ENCODE data around the gene TGM2.

Gene TGM2

GRCh38 chr20:38165089-38165965 is at the start of gene TGM2:
Gene TGM2, minus strand, starts transcription at chr20:38165270. Its CDS starts 72 bp downstream, at chr20:38165198.
- no peak for DNase-seq

DNA sequence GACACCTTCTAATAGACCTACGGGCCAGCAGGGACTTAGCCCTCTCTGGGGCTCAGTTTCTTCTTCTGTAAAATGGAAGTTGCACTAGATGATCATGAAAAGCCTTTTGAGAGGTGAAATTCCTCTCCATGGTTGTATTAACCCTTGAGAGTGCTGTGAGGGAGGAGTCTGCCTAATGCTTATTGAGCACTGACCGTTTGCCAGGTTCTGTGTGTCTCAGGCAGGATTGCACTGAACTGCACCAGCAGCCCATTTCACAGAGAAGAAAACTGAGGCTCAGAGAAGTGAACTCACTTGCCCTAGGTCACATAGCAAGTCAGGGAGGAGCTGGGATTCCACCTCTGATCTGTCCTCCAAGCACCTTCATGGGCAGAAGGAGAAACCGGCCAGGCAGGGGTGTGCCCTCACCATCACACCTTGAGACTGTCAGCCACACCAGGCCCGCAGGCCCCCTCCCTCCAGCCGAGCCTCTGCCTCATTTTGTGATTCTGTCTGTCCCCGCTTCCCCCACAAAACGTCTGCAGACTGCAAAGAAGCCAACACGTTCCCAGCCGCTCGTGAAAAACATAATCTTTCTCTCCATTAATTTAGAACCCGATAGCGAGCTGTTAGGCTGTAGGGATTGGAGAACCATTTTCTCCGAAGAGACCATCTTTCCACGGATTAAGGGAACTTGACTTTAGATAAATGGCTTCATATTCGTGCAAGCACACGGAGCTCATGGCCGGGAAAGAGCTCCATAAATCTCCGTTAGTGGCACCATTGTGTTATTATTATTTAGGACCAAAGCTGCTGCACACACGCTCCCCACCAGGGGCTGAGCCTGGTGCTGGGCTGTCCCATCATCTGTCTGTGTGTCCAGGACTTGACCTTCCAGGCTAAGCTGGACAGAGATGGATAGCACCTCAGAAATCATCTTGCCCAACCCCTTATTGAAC is 49.5 kb upstream of the TGM2 start:
- no peak for DNase-seq

- no peak for DNase-seq
Observed at GRCh38 chr20:38213607-38213940, 48.5 kb upstream of the TGM2 start.

- no peak for DNase-seq
Observed at GRCh38 chr20:38212806-38213606, 47.9 kb upstream of the TGM2 start.

- no peak for DNase-seq
Observed at GRCh38 chr20:38211200-38212097, 46.4 kb upstream of the TGM2 start.

DNA sequence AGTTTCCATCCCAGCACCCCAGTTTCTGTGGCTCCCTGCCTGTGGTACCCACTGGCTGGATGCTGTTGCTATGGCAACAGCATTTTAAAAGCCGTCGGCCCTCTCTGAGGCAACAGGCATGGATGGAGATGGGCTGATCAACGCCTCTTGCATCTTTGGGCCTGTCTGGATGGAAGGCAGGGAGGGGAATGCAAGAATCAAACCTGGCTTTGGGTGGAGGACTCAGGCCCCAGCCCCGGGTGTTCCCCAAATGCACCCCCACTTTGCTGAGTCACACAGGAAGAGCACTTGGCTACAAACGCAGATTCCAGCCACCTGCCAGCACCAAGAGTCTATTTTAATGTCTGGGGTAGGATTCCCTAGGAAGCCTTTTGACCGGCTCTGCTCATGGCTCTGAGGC is 45.7 kb upstream of the TGM2 start:
- DNase-seq: no peak

- DNase-seq: no peak
Observed at GRCh38 chr20:38209736-38210405, 44.8 kb upstream of the TGM2 start.

DNA sequence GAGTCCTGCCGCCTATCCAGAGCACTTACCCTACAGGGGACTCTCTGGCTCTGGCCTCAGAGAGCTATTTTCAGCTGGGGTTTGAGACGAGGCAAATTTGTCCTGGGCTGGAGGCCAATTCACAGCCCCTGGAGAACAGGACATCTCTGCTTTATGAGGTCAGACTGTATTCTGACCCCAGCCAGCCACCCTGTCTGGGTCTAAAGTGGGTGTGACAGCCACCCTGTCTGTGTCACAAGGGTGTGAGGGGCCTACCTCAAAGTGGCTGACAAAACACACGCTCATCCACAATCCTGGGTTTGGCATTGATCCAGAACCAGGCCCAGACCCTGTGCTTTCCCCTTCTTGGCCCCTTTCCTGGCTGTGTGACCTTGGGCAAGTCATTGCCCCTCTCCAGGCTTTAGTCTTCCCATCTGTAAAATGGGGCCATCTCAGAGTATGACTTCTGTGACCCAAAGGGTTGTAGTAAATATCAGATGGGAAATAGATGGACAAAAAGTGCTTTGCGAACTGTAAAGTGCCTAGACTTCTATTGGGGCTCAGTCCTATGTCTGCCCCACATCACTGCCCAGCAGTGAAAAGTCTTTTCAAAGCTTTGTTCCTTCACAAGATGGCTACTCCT is 44.1 kb upstream of the TGM2 start:
- DNase-seq: no peak

DNA sequence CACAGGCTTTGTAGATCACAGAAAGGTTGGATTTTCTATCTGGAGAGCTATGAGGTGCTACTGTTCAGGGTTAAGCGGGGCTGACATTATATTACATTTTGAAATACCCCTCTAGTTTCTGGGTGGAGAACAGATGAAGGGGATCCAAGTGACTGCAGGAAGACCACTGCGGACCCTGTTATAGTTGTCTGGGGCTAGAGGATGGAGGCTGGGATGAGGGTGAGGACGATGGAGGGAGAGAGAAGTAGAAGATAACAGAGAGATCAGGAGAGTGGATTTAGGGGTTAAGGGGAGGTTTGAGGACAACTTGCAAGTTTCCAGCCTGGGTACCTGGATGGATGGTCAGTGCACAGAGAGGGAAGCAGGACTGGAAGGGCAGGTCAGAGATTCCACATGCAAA is 43.5 kb upstream of the TGM2 start:
- DNase-seq: no peak

DNA sequence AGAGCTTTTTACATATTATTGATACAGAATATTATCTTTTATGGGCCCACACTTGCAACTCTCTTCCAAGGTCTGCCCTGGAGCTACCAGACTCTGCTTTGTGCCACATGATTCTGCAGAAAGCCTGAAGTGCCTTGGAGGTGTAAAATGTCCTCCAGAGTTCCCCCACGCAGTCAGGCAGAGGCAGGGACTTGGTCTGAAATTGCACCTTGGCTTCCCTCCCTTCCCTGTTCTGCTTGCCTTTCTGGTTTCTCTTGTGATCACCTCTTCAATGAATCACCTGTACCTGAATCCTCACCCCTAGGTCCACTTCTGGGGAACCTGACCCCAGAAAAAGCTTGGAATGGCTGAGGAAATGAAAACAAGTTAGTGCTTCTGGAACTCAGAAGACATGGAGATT is 43.0 kb upstream of the TGM2 start:
- no peak for DNase-seq

GRCh38 chr20:38207621-38208020 is 42.6 kb upstream of the TGM2 start:
- no peak for DNase-seq

DNA sequence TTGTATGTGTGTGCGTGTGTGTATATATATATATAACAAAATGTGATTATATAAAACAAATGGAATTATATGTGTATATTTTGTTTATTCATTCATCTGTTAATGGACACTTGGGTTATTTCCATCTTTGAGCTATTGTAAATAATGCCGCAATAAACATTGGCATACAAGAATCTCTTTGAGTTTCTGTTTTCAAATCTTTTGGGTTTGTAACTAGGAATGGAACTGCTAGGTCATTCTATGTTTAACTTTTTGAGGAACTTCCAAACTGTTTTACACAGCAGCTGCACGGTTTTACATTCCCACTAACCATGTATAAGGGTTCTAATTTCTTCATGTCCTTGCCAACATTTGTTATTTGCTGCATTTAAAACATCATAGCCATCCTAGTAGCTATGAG is 39.9 kb upstream of the TGM2 start:
- DNase-seq: no peak

- DNase-seq: no peak
Observed at GRCh38 chr20:38203981-38204357, 38.9 kb upstream of the TGM2 start.

GRCh38 chr20:38203337-38203980 is 38.4 kb upstream of the TGM2 start:
- DNase-seq: no peak

GRCh38 chr20:38202982-38203293 is 37.9 kb upstream of the TGM2 start:
- DNase-seq: no peak

GRCh38 chr20:38202153-38202981 is 37.3 kb upstream of the TGM2 start:
- DNase-seq: no peak

- DNase-seq: no peak
Observed at GRCh38 chr20:38201356-38201755, 36.3 kb upstream of the TGM2 start.

GRCh38 chr20:38200646-38201045 is 35.6 kb upstream of the TGM2 start:
- DNase-seq: no peak

GRCh38 chr20:38199501-38200390 is 34.7 kb upstream of the TGM2 start:
- no peak for DNase-seq

Data from NCI-H1694 treated with DMSO at 0.1 percent for 48 hours (cell line).